Neural cell (in vitro differentiated cells): ENCODE results near the gene NELL1.

Source experiments
- CTCF ChIP-seq: fragments of 450-650 bp; IDR thresholded peaks from 2 replicates; pipeline ENCODE4 v1.5.1; 2014; ENCODE audit warnings: antibody characterized with exemption, mild to moderate bottlenecking, moderate library complexity; ENCODE audit not compliant: poor library complexity, severe bottlenecking
- EP300 ChIP-seq: fragments of 450-650 bp; conservative IDR thresholded peaks from 2 replicates; pipeline ENCODE4 v1.6.1; 2014; ENCODE audit warnings: antibody characterized with exemption, mild to moderate bottlenecking, moderate library complexity; ENCODE audit not compliant: poor library complexity, severe bottlenecking
- POLR2AphosphoS5 ChIP-seq: IDR thresholded peaks from 2 replicates; pipeline ENCODE4 v1.6.1; 2012
- RAD21 ChIP-seq: fragments of 450-650 bp; conservative IDR thresholded peaks from 2 replicates; pipeline ENCODE4 v1.6.1; 2014; ENCODE audit warnings: antibody characterized with exemption, mild to moderate bottlenecking, moderate library complexity
- REST ChIP-seq: IDR thresholded peaks from 2 replicates; pipeline ENCODE4 v1.6.1; 2012; ENCODE audit warnings: borderline replicate concordance
- SMC3 ChIP-seq: fragments of 450-650 bp; conservative IDR thresholded peaks from 2 replicates; pipeline ENCODE4 v1.6.1; 2014; ENCODE audit warnings: antibody characterized with exemption, mild to moderate bottlenecking, moderate library complexity; ENCODE audit not compliant: poor library complexity

- no peak for TF ChIP-seq RAD21
- no peak for TF ChIP-seq POLR2AphosphoS5
- no peak for TF ChIP-seq SMC3
- TF ChIP-seq CTCF, result no peak
- TF ChIP-seq EP300, result no peak
- TF ChIP-seq REST, result no peak
Observed at GRCh38 chr11:21564833-21565682, 895.7 kb downstream of the NELL1 start.
